GM12878 (cell line): Measurements from ENCODE around the gene PLK4. TPM values are rescaled to one million over a fixed set of nuclear protein-coding genes. Genes with fewer than 3 reads are reported as not detected.
A peak's percentile ranks its signal among the peaks of the same experiment; 100 is the strongest.

Experiments used
- ATF3 ChIP-seq: IDR thresholded peaks from 2 replicates; pipeline ENCODE4 v1.6.1; 2011; ENCODE audit warnings: low read depth, mild to moderate bottlenecking, low read length, moderate library complexity, borderline replicate concordance; ENCODE audit errors: extremely low read depth
- DPF2 ChIP-seq: fragments of 450-650 bp; IDR thresholded peaks from 2 replicates; pipeline ENCODE4 v1.6.1; 2017; ENCODE audit warnings: mild to moderate bottlenecking
- FOS ChIP-seq: IDR thresholded peaks from 3 replicates; pipeline ENCODE4 v1.6.1; 2011; ENCODE audit warnings: borderline replicate concordance; ENCODE audit not compliant: insufficient read length; ENCODE audit errors: extremely low read depth
- JUNB ChIP-seq: IDR thresholded peaks from 2 replicates; pipeline ENCODE4 v1.6.1; 2016; ENCODE audit warnings: antibody characterized with exemption, mild to moderate bottlenecking
- MTA2 ChIP-seq: fragments of 450-650 bp; IDR thresholded peaks from 2 replicates; pipeline ENCODE4 v1.6.1; 2016; ENCODE audit warnings: low read depth, mild to moderate bottlenecking, moderate library complexity
- MTA3 ChIP-seq: IDR thresholded peaks from 2 replicates; pipeline ENCODE4 v1.6.1; 2012; ENCODE audit warnings: low read length, inconsistent platforms, borderline replicate concordance
- RCOR1 ChIP-seq: conservative IDR thresholded peaks from 2 replicates; pipeline ENCODE4 v1.6.1; 2012; ENCODE audit warnings: low read depth, low read length, improper control_type of control experiment
- RUNX3 ChIP-seq: IDR thresholded peaks from 2 replicates; pipeline ENCODE4 v1.6.1; 2012; ENCODE audit warnings: low read length, inconsistent platforms
- SMAD1 ChIP-seq: fragments of 450-650 bp; IDR thresholded peaks from 2 replicates; pipeline ENCODE4 v1.6.1; 2018; ENCODE audit warnings: mild to moderate bottlenecking, low read depth; ENCODE audit not compliant: partially characterized antibody
- SUZ12 ChIP-seq: fragments of 200-600 bp; sonication (generic); IDR thresholded peaks from one replicate; pipeline ENCODE4 v1.6.1; 2018; ENCODE audit warnings: antibody characterized with exemption, mild to moderate bottlenecking; ENCODE audit not compliant: unreplicated experiment
- TCF12 ChIP-seq: IDR thresholded peaks from 2 replicates; pipeline ENCODE4 v1.6.1; 2011; ENCODE audit warnings: low read depth, mild to moderate bottlenecking, low read length
- ZBTB11 ChIP-seq: fragments of 450-650 bp; formaldehyde crosslinking; IDR thresholded peaks from 2 replicates; pipeline ENCODE4 v1.5.0; 2022; ENCODE audit warnings: mild to moderate bottlenecking, missing genetic modification characterization
- ZNF207 ChIP-seq: fragments of 450-650 bp; IDR thresholded peaks from 2 replicates; pipeline ENCODE4 v1.6.1; 2014; ENCODE audit warnings: antibody characterized with exemption, mild to moderate bottlenecking, borderline replicate concordance
- ZNF217 ChIP-seq: fragments of 450-650 bp; IDR thresholded peaks from 2 replicates; pipeline ENCODE4 v1.6.1; 2017; ENCODE audit warnings: antibody characterized with exemption, mild to moderate bottlenecking
- polyA plus RNA-seq, 11 experiments: library from polyadenylated mRNA; depleted of rRNA in 4 of 11; unstranded in 6 of 11; stranded (reverse) in 5 of 11; fragments of >200 nt; fragmentation: Nextera tagmentation in 4 of 11; fragmentation: Illumina TruSeq in 1 of 11; extraction: Ambion mirVana in 4 of 11; extraction: Trizol in 1 of 11; gene quantifications; 1 replicate in 1 of 11; 2 replicates in 10 of 11; pipeline versions ENCODE4 v1.2.1 to v1.2.3, GENCODE V29; 2011 to 2016; ENCODE audit warnings: inconsistent platforms in 2 of 11, missing spikeins in 2 of 11, low read depth in 1 of 11
- total RNA-seq, 4 experiments: library from RNA; depleted of rRNA in 3 of 4; stranded (reverse); fragments of >200 nt in 3 of 4; fragmentation: Illumina TruSeq in 1 of 4; extraction: Trizol in 1 of 4; gene quantifications; 2 replicates each; pipeline versions ENCODE4 v1.2.1 to v1.2.3, GENCODE V29; 2013 to 2021
- TF ChIP-seq, protein P1 (sequence below): fragments of 450-650 bp; IDR thresholded peaks from 2 replicates; pipeline ENCODE4 v1.6.1; 2014; ENCODE audit warnings: mild to moderate bottlenecking

PLK4 gene
- total and polyA plus RNA-seq, 10 of the 15 experiments (the other 5 are each of a cell fraction or from before 2014, with no cell fraction given), result 16.6 to 55.3 (median 45.8) TPM

DNA sequence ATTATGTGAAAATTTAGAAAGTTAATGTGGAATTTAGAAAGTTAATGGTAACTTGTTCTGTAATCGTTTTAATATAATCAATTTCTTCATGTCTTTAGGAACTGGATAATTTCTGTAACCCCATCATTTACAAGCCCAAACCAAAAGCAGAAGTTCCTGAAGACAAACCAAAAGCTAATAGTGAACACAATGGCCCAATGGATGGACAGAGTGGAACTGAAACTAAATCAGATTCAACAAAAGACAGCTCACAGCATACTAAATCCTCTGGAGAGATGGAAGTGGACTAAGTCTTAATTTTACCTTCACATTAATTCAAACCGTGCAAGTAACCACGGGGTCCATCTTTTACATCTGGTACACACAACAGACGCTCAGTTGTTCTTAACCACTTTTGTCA lies 48.1 kb upstream of the PLK4 start (continued):
- no peak for TF ChIP-seq FOS
- no peak for TF ChIP-seq ZNF207
- TF ChIP-seq RCOR1, result no peak
- TF ChIP-seq RUNX3, result peak; percentile 15; the same call in 1 of the 2 replicates
- TF ChIP-seq ATF3, result no peak
- peak; percentile 37; the same call in 1 of the 2 replicates for TF ChIP-seq DPF2
- TF ChIP-seq TCF12, result no peak
- TF ChIP-seq, protein P1, sequence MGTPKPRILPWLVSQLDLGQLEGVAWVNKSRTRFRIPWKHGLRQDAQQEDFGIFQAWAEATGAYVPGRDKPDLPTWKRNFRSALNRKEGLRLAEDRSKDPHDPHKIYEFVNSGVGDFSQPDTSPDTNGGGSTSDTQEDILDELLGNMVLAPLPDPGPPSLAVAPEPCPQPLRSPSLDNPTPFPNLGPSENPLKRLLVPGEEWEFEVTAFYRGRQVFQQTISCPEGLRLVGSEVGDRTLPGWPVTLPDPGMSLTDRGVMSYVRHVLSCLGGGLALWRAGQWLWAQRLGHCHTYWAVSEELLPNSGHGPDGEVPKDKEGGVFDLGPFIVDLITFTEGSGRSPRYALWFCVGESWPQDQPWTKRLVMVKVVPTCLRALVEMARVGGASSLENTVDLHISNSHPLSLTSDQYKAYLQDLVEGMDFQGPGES, result no peak
- no peak for TF ChIP-seq JUNB
- TF ChIP-seq MTA2, result peak; percentile 19; the same call in 1 of the 2 replicates
- TF ChIP-seq SUZ12, result no peak
- no peak for TF ChIP-seq MTA3
- no peak for TF ChIP-seq ZNF217
- TF ChIP-seq ZBTB11 (CRISPR knock-in tag), result no peak
- no peak for TF ChIP-seq SMAD1
